Mesendoderm (in vitro differentiated cells): ENCODE data around the gene NENF.

Source experiments
- DNase-seq: peaks from one replicate; pipeline ENCODE4 v3.0.0; 2013
- H2AK5ac ChIP-seq: 2 replicates; pipeline ENCODE4 v1.6.1; 2013; ENCODE audit warnings: low read length, inconsistent platforms
- H2BK120ac ChIP-seq: 2 replicates; pipeline ENCODE4 v1.6.1; 2013; ENCODE audit warnings: low read depth, mild to moderate bottlenecking, low read length, moderate library complexity, mixed read lengths
- H2BK15ac ChIP-seq: replicated peaks from 2 replicates; pipeline ENCODE4 v1.6.1; 2013; ENCODE audit warnings: low read depth, mild to moderate bottlenecking, moderate library complexity
- H2BK5ac ChIP-seq: 2 replicates; pipeline ENCODE4 v1.6.1; 2013; ENCODE audit warnings: low read length, inconsistent platforms
- H3K18ac ChIP-seq: 2 replicates; pipeline ENCODE4 v1.6.1; 2013; ENCODE audit warnings: mild to moderate bottlenecking, low read length, mixed read lengths
- H3K23ac ChIP-seq: one replicate; pipeline ENCODE4 v1.6.1; 2013; ENCODE audit warnings: low read length
- H3K27ac ChIP-seq: 2 replicates; pipeline ENCODE4 v1.5.1; 2013; ENCODE audit warnings: low read depth, mild to moderate bottlenecking, inconsistent platforms, low read length, moderate library complexity
- H3K27me3 ChIP-seq: 2 replicates; pipeline ENCODE4 v1.6.1; 2013; ENCODE audit warnings: low read length, control low read depth, mild to moderate bottlenecking, inconsistent platforms; ENCODE audit not compliant: insufficient read depth, poor library complexity
- H3K36me3 ChIP-seq: 2 replicates; pipeline ENCODE4 v1.6.1; 2013; ENCODE audit warnings: low read length, inconsistent platforms; ENCODE audit not compliant: control insufficient read depth, insufficient read depth
- H3K4ac ChIP-seq: one replicate; pipeline ENCODE4 v1.6.1; 2013; ENCODE audit warnings: low read depth, mild to moderate bottlenecking, low read length, moderate library complexity
- H3K4me1 ChIP-seq: 2 replicates; pipeline ENCODE4 v1.6.1; 2013; ENCODE audit warnings: low read depth, low read length, inconsistent platforms; ENCODE audit not compliant: control insufficient read depth
- H3K4me2 ChIP-seq: 2 replicates; pipeline ENCODE4 v1.6.1; 2013; ENCODE audit warnings: low read length
- H3K4me3 ChIP-seq: 2 replicates; pipeline ENCODE4 v1.5.1; 2013; ENCODE audit warnings: mild to moderate bottlenecking, low read length
- H3K56ac ChIP-seq: one replicate; pipeline ENCODE4 v1.6.1; 2013; ENCODE audit warnings: low read length
- H3K79me1 ChIP-seq: 2 replicates; pipeline ENCODE4 v1.6.1; 2013; ENCODE audit warnings: low read length, inconsistent platforms
- H3K79me2 ChIP-seq: 2 replicates; pipeline ENCODE4 v1.6.1; 2013; ENCODE audit warnings: mild to moderate bottlenecking, low read length; ENCODE audit not compliant: control insufficient read depth, insufficient read depth
- H3K9ac ChIP-seq: 2 replicates; pipeline ENCODE4 v1.6.1; 2013; ENCODE audit warnings: low read length, inconsistent platforms
- H4K5ac ChIP-seq: one replicate; pipeline ENCODE4 v1.6.1; 2013; ENCODE audit warnings: low read length
- H4K8ac ChIP-seq: one replicate; pipeline ENCODE4 v1.6.1; 2013; ENCODE audit warnings: low read depth, mild to moderate bottlenecking, control low read depth, low read length, moderate library complexity
- WGBS: extraction: QIAGEN DNeasy Blood & Tissue Kit; methylation state at CpG from one replicate; pipeline ENCODE4 v1.1.7; 2013; ENCODE audit warnings: low lambda C conversion rate, missing lambda C conversion rate; ENCODE audit not compliant: insufficient coverage; ENCODE audit errors: extremely low coverage; 5-methylcytosine and 5-hydroxymethylcytosine counted together

NENF gene

GRCh38 chr1:212489284-212489859, 56.7 kb downstream of the NENF start:
- Histone ChIP-seq H3K36me3 (no peaks in the 10 kb centered on the region), H3K4me3 (no peak overlapping the region), H4K5ac (no peak overlapping the region), H3K79me1 (no peaks in the 10 kb centered on the region), H3K56ac (no peak overlapping the region), H3K79me2 (no peaks in the 10 kb centered on the region), H3K27me3 (no peaks in the 10 kb centered on the region), H3K4me2 (no peak overlapping the region), H3K18ac (no peak overlapping the region), H3K4me1 (no peaks in the 10 kb centered on the region), H3K23ac (no peak overlapping the region), H2AK5ac (no peak overlapping the region), H2BK15ac (no peak overlapping the region), H3K4ac (no peak overlapping the region), H2BK5ac (no peak overlapping the region), H3K27ac (no peak overlapping the region), H3K9ac (no peak overlapping the region), H4K8ac (no peak overlapping the region), H2BK120ac (no peak overlapping the region)
- no CpG with 5 or more reads among the region's 4 CpGs for WGBS
- no peak for DNase-seq

- no CpG with 5 or more reads among the region's 2 CpGs for WGBS
- no peak overlapping the region for H3K4me2 ChIP-seq
- H3K18ac ChIP-seq: no peak overlapping the region
- no peak overlapping the region for H2BK5ac ChIP-seq
- no peak overlapping the region for H3K4me3 ChIP-seq
- no peak overlapping the region for H4K5ac ChIP-seq
- H3K27me3 ChIP-seq: no peaks in the 10 kb centered on the region
- H3K79me1 ChIP-seq: no peaks in the 10 kb centered on the region
- H3K36me3 ChIP-seq: no peaks in the 10 kb centered on the region
- H3K23ac ChIP-seq: no peak overlapping the region
- no peak overlapping the region for H2AK5ac ChIP-seq
- no peak overlapping the region for H2BK15ac ChIP-seq
- no peak for DNase-seq
- H3K27ac ChIP-seq: peak overlapping the region; percentile 19
- H3K4ac ChIP-seq: no peak overlapping the region
- H3K56ac ChIP-seq: no peak overlapping the region
- no peak overlapping the region for H4K8ac ChIP-seq
- H3K4me1 ChIP-seq: no peaks in the 10 kb centered on the region
- H2BK120ac ChIP-seq: no peak overlapping the region
- no peaks in the 10 kb centered on the region for H3K79me2 ChIP-seq
- no peak overlapping the region for H3K9ac ChIP-seq
These were observed 57.6 kb downstream of the NENF start for GRCh38 chr1:212490276-212490675.

- H3K27me3 ChIP-seq: no peaks in the 10 kb centered on the region
- no peak overlapping the region for H2BK15ac ChIP-seq
- H3K56ac ChIP-seq: no peak overlapping the region
- H3K9ac ChIP-seq: no peak overlapping the region
- no CpG with 5 or more reads among the region's 4 CpGs for WGBS
- H4K5ac ChIP-seq: no peak overlapping the region
- no peak overlapping the region for H3K4ac ChIP-seq
- no peak overlapping the region for H3K4me3 ChIP-seq
- H3K4me2 ChIP-seq: no peak overlapping the region
- H3K23ac ChIP-seq: no peak overlapping the region
- H2AK5ac ChIP-seq: no peak overlapping the region
- H3K79me1 ChIP-seq: no peaks in the 10 kb centered on the region
- no peak for DNase-seq
- no peak overlapping the region for H2BK120ac ChIP-seq
- no peak overlapping the region for H3K27ac ChIP-seq
- no peaks in the 10 kb centered on the region for H3K4me1 ChIP-seq
- H3K36me3 ChIP-seq: no peaks in the 10 kb centered on the region
- H4K8ac ChIP-seq: no peak overlapping the region
- no peaks in the 10 kb centered on the region for H3K79me2 ChIP-seq
- H3K18ac ChIP-seq: no peak overlapping the region
- H2BK5ac ChIP-seq: no peak overlapping the region
These were observed 58.7 kb downstream of the NENF start for GRCh38 chr1:212491454-212491853.
